ENCODE measurements around the gene ANAPC5.

ANAPC5 gene

DNA sequence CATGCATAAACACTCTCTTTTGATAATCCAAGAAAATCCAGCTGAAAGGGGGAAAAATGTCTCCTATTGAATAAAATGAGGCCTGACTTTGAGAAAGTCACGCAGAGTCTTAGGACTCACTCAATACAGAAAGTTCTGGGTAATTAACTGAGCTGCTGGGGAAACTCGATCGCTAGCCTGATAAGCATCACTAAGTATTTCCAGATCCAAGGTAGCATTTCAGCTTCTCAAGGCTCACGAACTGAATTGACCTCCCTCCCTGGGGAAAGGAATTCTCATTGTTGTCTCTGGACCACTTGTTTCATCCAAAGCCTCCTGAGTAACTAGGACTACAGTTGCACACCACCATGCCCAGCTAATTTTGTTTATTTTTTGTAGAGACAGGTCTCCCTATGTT lies 13.8 kb upstream of the ANAPC5 start:
- no peak overlapping the region for H3K4me3 ChIP-seq (ENCODE audit: low read depth, low read length)
- ChIA-PET CTCF (interaction anchor here (1.5 to 1.7 kb wide), 2 partner anchors 9 to 32 kb away, joined by 4 to 5 read pairs; no protein-coding TSS in a partner anchor), POLR2A (interaction anchor here (1.8 kb wide), 1 partner anchor 34 kb away, joined by 12 read pairs; the partner anchor contains the start of gene RNF34)
- TF ChIP-seq, protein P1, sequence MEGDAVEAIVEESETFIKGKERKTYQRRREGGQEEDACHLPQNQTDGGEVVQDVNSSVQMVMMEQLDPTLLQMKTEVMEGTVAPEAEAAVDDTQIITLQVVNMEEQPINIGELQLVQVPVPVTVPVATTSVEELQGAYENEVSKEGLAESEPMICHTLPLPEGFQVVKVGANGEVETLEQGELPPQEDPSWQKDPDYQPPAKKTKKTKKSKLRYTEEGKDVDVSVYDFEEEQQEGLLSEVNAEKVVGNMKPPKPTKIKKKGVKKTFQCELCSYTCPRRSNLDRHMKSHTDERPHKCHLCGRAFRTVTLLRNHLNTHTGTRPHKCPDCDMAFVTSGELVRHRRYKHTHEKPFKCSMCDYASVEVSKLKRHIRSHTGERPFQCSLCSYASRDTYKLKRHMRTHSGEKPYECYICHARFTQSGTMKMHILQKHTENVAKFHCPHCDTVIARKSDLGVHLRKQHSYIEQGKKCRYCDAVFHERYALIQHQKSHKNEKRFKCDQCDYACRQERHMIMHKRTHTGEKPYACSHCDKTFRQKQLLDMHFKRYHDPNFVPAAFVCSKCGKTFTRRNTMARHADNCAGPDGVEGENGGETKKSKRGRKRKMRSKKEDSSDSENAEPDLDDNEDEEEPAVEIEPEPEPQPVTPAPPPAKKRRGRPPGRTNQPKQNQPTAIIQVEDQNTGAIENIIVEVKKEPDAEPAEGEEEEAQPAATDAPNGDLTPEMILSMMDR (IDR thresholded peaks at IDR 0.05; ENCODE audit: insufficient read depth, low read length, missing control alignments): no peak
- DNase-seq (ENCODE audit: low read depth, low spot score): no peak

DNA sequence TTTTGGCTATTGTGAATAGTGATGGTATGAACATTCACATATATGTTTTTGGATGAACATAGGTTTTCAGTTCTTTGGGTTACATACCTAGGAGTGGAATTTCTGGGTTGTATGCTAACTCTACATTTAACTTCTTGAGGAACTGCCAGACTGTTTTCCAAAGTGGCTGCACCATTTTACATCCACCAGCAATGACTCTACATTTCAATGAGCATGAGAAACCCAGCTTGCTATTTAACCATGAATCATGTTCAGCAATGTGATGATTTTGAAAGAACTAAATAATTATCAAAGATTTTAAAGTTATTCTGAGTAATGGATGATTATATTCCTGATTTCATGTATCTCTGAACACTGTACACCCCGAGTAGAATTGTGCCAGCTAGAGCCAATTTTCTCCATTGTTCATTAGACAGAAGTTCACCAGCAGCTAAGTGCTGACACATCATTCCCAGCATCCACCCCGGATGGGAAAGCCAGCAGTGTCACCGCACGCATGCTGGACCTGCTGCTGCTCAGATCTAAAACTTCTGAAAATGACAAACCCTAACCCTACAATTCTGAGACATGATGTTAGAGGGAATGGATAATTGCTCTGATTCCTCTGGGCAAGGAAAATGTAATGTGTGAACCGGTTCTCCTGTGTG lies 13.3 kb upstream of the ANAPC5 start:
- TF ChIP-seq, protein P1 (IDR thresholded peaks at IDR 0.05; ENCODE audit: insufficient read depth, low read length, missing control alignments): no peak
- no peak for DNase-seq (ENCODE audit: low read depth, low spot score)
- no peak overlapping the region for H3K4me3 ChIP-seq (ENCODE audit: low read depth, low read length)
- CTCF ChIA-PET: interaction anchor here (1.5 to 1.7 kb wide), 2 partner anchors 9 to 32 kb away, joined by 4 to 5 read pairs; no protein-coding TSS in a partner anchor
- POLR2A ChIA-PET: interaction anchor here (1.8 to 1.9 kb wide), 2 partner anchors 13 to 34 kb away, joined by 8 to 12 read pairs; partner anchors contain the start of genes ANAPC5 and RNF34

DNA sequence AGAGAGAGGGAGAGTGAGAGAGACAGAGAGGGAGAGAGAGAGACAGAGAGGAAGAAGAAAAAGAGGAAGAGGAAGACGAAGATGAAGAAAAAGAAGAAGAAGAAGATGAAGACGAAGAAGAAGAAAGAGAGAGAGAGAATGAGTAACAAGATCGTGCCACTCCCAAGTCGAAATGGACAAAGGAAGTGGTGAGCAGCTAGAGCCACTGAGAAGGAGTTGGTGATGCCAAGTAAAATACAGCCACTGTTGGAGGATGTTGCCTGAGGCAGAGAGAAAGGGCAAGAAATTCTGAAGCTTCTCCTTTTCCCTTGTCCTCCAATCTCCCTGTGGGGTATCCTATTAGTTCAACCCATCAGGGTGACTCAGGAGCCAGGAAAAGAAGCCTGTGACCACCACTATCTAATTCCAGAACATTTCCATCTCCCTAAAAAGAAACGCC lies 12.5 kb upstream of the ANAPC5 start:
- DNase-seq (ENCODE audit: low read depth, low spot score): no peak
- CTCF ChIA-PET: interaction anchor here (1.1 to 1.7 kb wide), 3 partner anchors 8 to 31 kb away, joined by 4 to 5 read pairs (median 4); no protein-coding TSS in a partner anchor
- POLR2A ChIA-PET: interaction anchor here (1.8 to 1.9 kb wide), 2 partner anchors 12 to 35 kb away, joined by 8 to 12 read pairs; partner anchors contain the start of genes ANAPC5 and RNF34
- peak overlapping the region; percentile 18 for H3K4me3 ChIP-seq (ENCODE audit: low read depth, low read length)
- TF ChIP-seq, protein P1 (IDR thresholded peaks at IDR 0.05; ENCODE audit: insufficient read depth, low read length, missing control alignments): no peak

DNA sequence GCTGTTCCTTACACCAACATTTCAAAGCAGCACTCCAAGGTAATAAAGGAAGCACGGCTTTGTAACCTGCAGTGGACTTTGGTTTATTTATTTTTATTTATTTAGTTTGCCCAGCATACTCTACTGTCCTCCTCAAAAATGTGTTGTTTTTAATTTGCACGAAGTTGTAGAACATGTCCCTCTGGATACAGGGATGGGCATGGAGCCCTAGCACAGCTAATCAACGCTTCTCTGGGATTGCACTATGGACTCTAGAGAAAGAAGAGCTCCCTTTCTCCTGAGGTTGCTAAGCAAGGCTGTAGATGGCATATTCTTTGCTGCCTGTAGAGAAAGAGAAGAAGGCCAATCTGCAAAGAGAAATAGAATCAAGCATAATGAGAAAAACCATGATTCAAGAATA lies 5.9 kb upstream of the ANAPC5 start:
- POLR2A ChIA-PET: no interaction called here
- CTCF ChIA-PET: interaction anchor here (1.2 kb wide), 1 partner anchor 10 kb away, joined by 4 read pairs; no protein-coding TSS in a partner anchor
- TF ChIP-seq, protein P1 (IDR thresholded peaks at IDR 0.05; ENCODE audit: insufficient read depth, low read length, missing control alignments): no peak
- DNase-seq (ENCODE audit: low read depth, low spot score): no peak
- no peak overlapping the region for H3K4me3 ChIP-seq (ENCODE audit: low read depth, low read length)

DNA sequence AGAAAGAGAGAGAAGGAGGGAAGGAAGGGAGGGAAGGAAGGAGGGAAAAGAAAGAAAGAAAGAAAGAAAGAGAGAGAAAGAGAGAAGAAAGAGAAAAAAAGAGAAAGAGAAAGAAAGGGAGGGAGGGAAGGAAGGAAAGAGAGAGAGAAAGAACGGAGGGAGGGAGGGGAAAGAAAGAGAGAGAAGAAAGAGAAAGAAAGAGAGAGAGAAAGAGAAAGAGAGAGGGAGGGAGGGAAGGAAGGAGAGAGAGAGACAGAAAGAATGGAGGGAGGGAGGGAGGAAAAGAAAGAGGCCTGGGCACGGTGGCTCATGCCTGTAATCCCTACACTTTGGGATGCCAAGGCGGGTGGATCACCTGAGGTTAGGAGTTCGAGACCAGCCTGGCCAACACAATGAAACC lies 5.1 kb upstream of the ANAPC5 start:
- H3K4me3 ChIP-seq (ENCODE audit: low read depth, low read length): no peak overlapping the region
- CTCF ChIA-PET: interaction anchor here (1.6 kb wide), 1 partner anchor 8 kb away, joined by 4 read pairs; no protein-coding TSS in a partner anchor
- TF ChIP-seq, protein P1 (IDR thresholded peaks at IDR 0.05; ENCODE audit: insufficient read depth, low read length, missing control alignments): no peak

DNA sequence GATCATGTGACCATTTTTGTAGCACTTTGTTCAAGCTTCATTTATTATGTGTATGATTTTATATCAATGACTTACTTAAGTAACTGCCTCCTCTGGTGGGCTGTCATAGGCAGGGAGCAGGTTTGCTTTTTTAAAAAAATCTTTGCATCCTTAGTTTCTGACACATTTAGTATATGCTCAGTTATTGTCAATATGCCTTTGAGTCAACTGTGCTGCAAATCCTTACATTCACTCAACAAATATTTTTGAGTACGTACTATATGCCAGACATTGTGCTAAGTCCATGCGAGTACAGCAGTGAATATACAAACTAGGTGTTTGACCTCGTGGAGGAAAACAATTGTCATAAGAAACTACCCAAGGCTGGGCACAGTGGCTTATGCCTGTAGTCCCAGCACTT lies 4.4 kb upstream of the ANAPC5 start:
- DNase-seq (ENCODE audit: low read depth, low spot score): no peak
- TF ChIP-seq, protein P1 (IDR thresholded peaks at IDR 0.05; ENCODE audit: insufficient read depth, low read length, missing control alignments): no peak
- ChIA-PET CTCF (interaction anchor here (1.6 kb wide), 1 partner anchor 9 kb away, joined by 4 read pairs; no protein-coding TSS in a partner anchor), POLR2A (no interaction called here)
- no peak overlapping the region for H3K4me3 ChIP-seq (ENCODE audit: low read depth, low read length)

More for the DNA sequence above, 5.1 kb upstream of the ANAPC5 start:
- DNase-seq (ENCODE audit: low read depth, low spot score): no peak
- POLR2A ChIA-PET: no interaction called here
